CD14-positive monocyte (primary cell): ENCODE results near the gene ASCL1. TPM values are rescaled to one million over a fixed set of nuclear protein-coding genes. Genes with fewer than 3 reads are reported as not detected.
A peak's percentile ranks its signal among the peaks of the same experiment; 100 is the strongest.

Experiments used
- DNase-seq, 3 donors: peaks; one replicate each; pipeline ENCODE4 v3.0.0-alpha.2; 2011 to 2022
- H2AFZ ChIP-seq: 2 replicates; pipeline ENCODE4 v1.6.0; 2012; ENCODE audit warnings: mild to moderate bottlenecking, low read depth, low read length, inconsistent platforms; ENCODE audit not compliant: insufficient read depth, poor library complexity, severe bottlenecking
- H3K27ac ChIP-seq, 2 donors: 1 replicate in 1 of 2; 2 replicates in 1 of 2; pipeline ENCODE4 v1.5.1; 2012 to 2013; ENCODE audit warnings: low read length in 2 of 2, control low read depth in 1 of 2, inconsistent platforms in 1 of 2, low read depth in 1 of 2, mild to moderate bottlenecking in 1 of 2
- H3K27me3 ChIP-seq, 2 donors: one replicate each; pipeline versions ENCODE4 v1.6.0 to v1.6.1; 2011 to 2013; ENCODE audit warnings: low read length in 2 of 2; ENCODE audit not compliant: control insufficient read depth in 2 of 2, insufficient read depth in 2 of 2
- H3K36me3 ChIP-seq, 2 donors: replicated peaks in 1 of 2; 1 replicate in 1 of 2; 2 replicates in 1 of 2; pipeline versions ENCODE4 v1.5.1 to v1.6.1; 2012 to 2013; ENCODE audit warnings: low read length in 2 of 2, control low read depth in 1 of 2, inconsistent platforms in 1 of 2, mild to moderate bottlenecking in 1 of 2; ENCODE audit not compliant: insufficient read depth in 2 of 2, control insufficient read depth in 1 of 2
- H3K4me1 ChIP-seq, 2 donors: 1 replicate in 1 of 2; 2 replicates in 1 of 2; pipeline versions ENCODE4 v1.5.1 to v1.6.1; 2012 to 2013; ENCODE audit warnings: low read length in 2 of 2, control low read depth in 1 of 2, inconsistent platforms in 1 of 2, mild to moderate bottlenecking in 1 of 2, moderate library complexity in 1 of 2; ENCODE audit not compliant: insufficient read depth in 2 of 2, control insufficient read depth in 1 of 2
- H3K4me2 ChIP-seq: replicated peaks from 2 replicates; pipeline ENCODE3; 2012; ENCODE audit warnings: low read length, moderate library complexity, mild to moderate bottlenecking; ENCODE audit not compliant: poor library complexity, severe bottlenecking; ENCODE audit errors: extremely low read depth
- H3K4me3 ChIP-seq, 3 experiments: fragments of 200-600 bp in 1 of 3; sonication (generic) in 1 of 3; replicated peaks in 1 of 3; 1 replicate in 2 of 3; 2 replicates in 1 of 3; pipeline ENCODE4 v1.5.1; 2011 to 2013; ENCODE audit warnings: low read length in 3 of 3, mild to moderate bottlenecking in 3 of 3, control low read depth in 2 of 3, low read depth in 2 of 3, inconsistent platforms in 1 of 3, moderate library complexity in 1 of 3
- H3K79me2 ChIP-seq: 2 replicates; pipeline ENCODE4 v1.6.0; 2012; ENCODE audit warnings: mild to moderate bottlenecking, control low read depth, inconsistent platforms, low read length, moderate library complexity; ENCODE audit not compliant: insufficient read depth
- H3K9ac ChIP-seq: 2 replicates; pipeline ENCODE4 v1.6.0; 2017; ENCODE audit warnings: low read length, mild to moderate bottlenecking; ENCODE audit not compliant: insufficient read depth, poor library complexity, severe bottlenecking
- H3K9me3 ChIP-seq, 2 donors: replicated peaks in 1 of 2; 1 replicate in 1 of 2; 2 replicates in 1 of 2; pipeline versions ENCODE4 v1.5.1 to v1.6.1; 2012 to 2013; ENCODE audit warnings: low read length in 2 of 2, control low read depth in 1 of 2; ENCODE audit not compliant: control insufficient read depth in 1 of 2, insufficient read depth in 1 of 2
- H4K20me1 ChIP-seq: 2 replicates; pipeline ENCODE4 v1.6.0; 2012; ENCODE audit warnings: mild to moderate bottlenecking, low read length, control low read depth, moderate library complexity; ENCODE audit not compliant: insufficient read depth
- H3K27ac Mint-ChIP-seq, 7 donors: one replicate each; pipeline ENCODE4 v1.8.0; 2020; ENCODE audit warnings: mild to moderate bottlenecking in 7 of 7, mixed read lengths in 7 of 7, moderate library complexity in 6 of 7, inconsistent platforms in 2 of 7
- H3K27me3 Mint-ChIP-seq, 3 donors: one replicate each; pipeline ENCODE4 v1.8.0; 2021 to 2022; ENCODE audit warnings: low read depth in 3 of 3, mild to moderate bottlenecking in 3 of 3, mixed read lengths in 3 of 3, moderate library complexity in 3 of 3, inconsistent platforms in 1 of 3
- H3K36me3 Mint-ChIP-seq, 2 donors: one replicate each; pipeline ENCODE4 v1.8.0; 2020; ENCODE audit warnings: mixed read lengths in 2 of 2, inconsistent platforms in 1 of 2, mild to moderate bottlenecking in 1 of 2
- H3K4me1 Mint-ChIP-seq: one replicate; pipeline ENCODE4 v1.8.0; 2020; ENCODE audit warnings: mild to moderate bottlenecking, mixed read lengths
- H3K4me3 Mint-ChIP-seq, 2 donors: one replicate each; pipeline ENCODE4 v1.8.0; 2020; ENCODE audit warnings: mild to moderate bottlenecking in 2 of 2, mixed read lengths in 2 of 2, moderate library complexity in 1 of 2
- H3K9me3 Mint-ChIP-seq, 7 donors: one replicate each; pipeline ENCODE4 v1.8.0; 2020 to 2022; ENCODE audit warnings: mixed read lengths in 7 of 7, mild to moderate bottlenecking in 6 of 7, moderate library complexity in 6 of 7, inconsistent platforms in 2 of 7
- WGBS: methylation state at CpG from one replicate; pipeline ENCODE4 v1.1.5; 2013; ENCODE audit warnings: missing lambda C conversion rate; ENCODE audit not compliant: insufficient coverage; 5-methylcytosine and 5-hydroxymethylcytosine counted together
- intact Hi-C, 2 donors: fragments of 100-400 bp; cut with micrococcal nuclease; formaldehyde crosslinking; loops; one replicate each; pipeline versions ENCODE4 v1.15.0 to v1.15.1; 2023
- polyA plus RNA-seq, 3 donors: library from polyadenylated mRNA; depleted of rRNA in 1 of 3; unstranded in 2 of 3; stranded (reverse) in 1 of 3; fragments of 300-500 nt in 2 of 3; fragments of >200 nt in 1 of 3; fragmentation: Illumina TruSeq in 2 of 3; gene quantifications; 1 replicate in 2 of 3; 2 replicates in 1 of 3; pipeline ENCODE4 v1.2.3, GENCODE V29; 2012 to 2021
- TF ChIP-seq, protein P1 (sequence below): fragments of 200-600 bp; IDR thresholded peaks from one replicate; pipeline ENCODE4 v1.8.0; 2022; ENCODE audit warnings: antibody characterized with exemption, mild to moderate bottlenecking

Gene ASCL1
- polyA plus RNA-seq, 3 donors: not detected

DNA sequence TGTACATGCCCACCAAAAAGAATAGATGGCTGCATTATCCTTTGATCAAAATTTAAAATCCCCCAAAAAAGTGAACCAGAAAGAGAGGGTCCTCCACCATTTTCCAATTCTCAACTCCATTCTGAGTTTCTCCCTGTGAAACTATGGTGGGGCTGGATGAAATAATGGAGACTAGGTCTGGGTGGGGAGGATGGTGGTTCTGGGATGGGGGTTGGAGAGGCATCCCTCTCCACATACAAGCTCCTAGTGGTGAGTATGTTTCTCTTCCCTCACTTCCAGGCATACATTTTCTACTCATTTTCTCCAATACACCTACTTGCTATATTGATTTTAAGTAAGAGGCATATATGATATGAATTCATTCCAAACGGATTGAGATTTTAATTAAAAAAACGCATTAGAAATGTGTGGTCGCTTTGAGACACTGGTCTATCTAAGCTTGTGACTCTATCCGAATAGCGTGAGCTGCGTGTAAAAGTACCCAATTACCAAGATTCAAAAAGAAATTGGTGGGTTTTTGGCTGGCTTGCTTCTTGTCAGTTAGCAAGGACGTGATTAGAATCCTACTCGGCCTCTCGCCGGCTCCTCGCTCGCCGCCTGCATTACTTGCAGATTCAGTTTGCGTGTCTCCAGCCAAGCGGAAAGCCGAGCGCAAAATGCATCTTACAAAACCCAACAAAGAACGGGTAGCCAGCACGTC lies 3.4 kb downstream of the ASCL1 start:
- Mint-ChIP-seq H3K36me3 (peaks cover 0 to 6% of the 10 kb centered on the region in 2 donors), H3K4me1 (peaks cover 9% of the 10 kb centered on the region), H3K27me3 (peaks cover 91 to 99% (median 97%) of the 10 kb centered on the region in 3 donors), H3K27ac (no peak overlapping the region), H3K9me3 (peaks cover 6 to 53% (median 39%) of the 10 kb centered on the region in 7 donors), H3K4me3 (peak overlapping the region in 1 of 2 donors; percentile 76)
- intact Hi-C loops: no loop called here
- no peak overlapping the region for H2AFZ ChIP-seq
- WGBS: 19% methylated on average over 11 of the region's 19 CpGs
- TF ChIP-seq, protein P1, sequence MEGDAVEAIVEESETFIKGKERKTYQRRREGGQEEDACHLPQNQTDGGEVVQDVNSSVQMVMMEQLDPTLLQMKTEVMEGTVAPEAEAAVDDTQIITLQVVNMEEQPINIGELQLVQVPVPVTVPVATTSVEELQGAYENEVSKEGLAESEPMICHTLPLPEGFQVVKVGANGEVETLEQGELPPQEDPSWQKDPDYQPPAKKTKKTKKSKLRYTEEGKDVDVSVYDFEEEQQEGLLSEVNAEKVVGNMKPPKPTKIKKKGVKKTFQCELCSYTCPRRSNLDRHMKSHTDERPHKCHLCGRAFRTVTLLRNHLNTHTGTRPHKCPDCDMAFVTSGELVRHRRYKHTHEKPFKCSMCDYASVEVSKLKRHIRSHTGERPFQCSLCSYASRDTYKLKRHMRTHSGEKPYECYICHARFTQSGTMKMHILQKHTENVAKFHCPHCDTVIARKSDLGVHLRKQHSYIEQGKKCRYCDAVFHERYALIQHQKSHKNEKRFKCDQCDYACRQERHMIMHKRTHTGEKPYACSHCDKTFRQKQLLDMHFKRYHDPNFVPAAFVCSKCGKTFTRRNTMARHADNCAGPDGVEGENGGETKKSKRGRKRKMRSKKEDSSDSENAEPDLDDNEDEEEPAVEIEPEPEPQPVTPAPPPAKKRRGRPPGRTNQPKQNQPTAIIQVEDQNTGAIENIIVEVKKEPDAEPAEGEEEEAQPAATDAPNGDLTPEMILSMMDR: no peak
- peaks cover 79 to 94% of the 10 kb centered on the region in 2 donors for H3K27me3 ChIP-seq
- no peak for DNase-seq
- H3K79me2 ChIP-seq: no peaks in the 10 kb centered on the region
- no peak overlapping the region for H3K9ac ChIP-seq
- no peak overlapping the region for H3K4me3 ChIP-seq
- H3K4me2 ChIP-seq: no peak overlapping the region
- no peaks in the 10 kb centered on the region for H3K4me1 ChIP-seq
- no peaks in the 10 kb centered on the region for H4K20me1 ChIP-seq
- H3K9me3 ChIP-seq: peaks cover 3 to 73% of the 10 kb centered on the region in 2 donors
- H3K27ac ChIP-seq: no peak overlapping the region
- H3K36me3 ChIP-seq: no peaks in the 10 kb centered on the region

- DNase-seq: no peak
- Histone ChIP-seq H3K36me3 (no peaks in the 10 kb centered on the region), H3K9me3 (peaks cover 3 to 71% of the 10 kb centered on the region in 2 donors), H3K4me1 (no peaks in the 10 kb centered on the region), H3K9ac (no peak overlapping the region), H3K79me2 (no peaks in the 10 kb centered on the region), H3K27ac (no peak overlapping the region), H3K27me3 (peaks cover 78 to 95% of the 10 kb centered on the region in 2 donors), H2AFZ (no peak overlapping the region), H4K20me1 (no peaks in the 10 kb centered on the region), H3K4me2 (no peak overlapping the region), H3K4me3 (no peak overlapping the region)
- Mint-ChIP-seq H3K4me3 (peak overlapping the region in 1 of 2 donors; percentile 76), H3K9me3 (peaks cover 6 to 55% (median 42%) of the 10 kb centered on the region in 7 donors), H3K27me3 (peaks cover 90 to 99% (median 99%) of the 10 kb centered on the region in 3 donors), H3K27ac (no peak overlapping the region), H3K4me1 (peaks cover 9% of the 10 kb centered on the region), H3K36me3 (peaks cover 0 to 6% of the 10 kb centered on the region in 2 donors)
- no CpG with 5 or more reads among the region's 8 CpGs for WGBS
- TF ChIP-seq, protein P1: no peak
- intact Hi-C loops: no loop called here
Measured at GRCh38 chr12:102961466-102961855, 4.0 kb downstream of the ASCL1 start.
